PC-9 (cell line): ENCODE measurements around the gene TECTB.

Experiments
- EZH2 ChIP-seq: fragments of 200-600 bp; sonication (generic); IDR thresholded peaks from 2 replicates; pipeline ENCODE4 v1.8.0; 2017; ENCODE audit warnings: antibody characterized with exemption, low read depth
- TF ChIP-seq, protein P1 (sequence below): fragments of 200-600 bp; sonication (generic); conservative IDR thresholded peaks from 2 replicates; pipeline ENCODE4 v1.6.1; 2017; ENCODE audit warnings: mixed run types, antibody characterized with exemption, mild to moderate bottlenecking, moderate library complexity

DNA sequence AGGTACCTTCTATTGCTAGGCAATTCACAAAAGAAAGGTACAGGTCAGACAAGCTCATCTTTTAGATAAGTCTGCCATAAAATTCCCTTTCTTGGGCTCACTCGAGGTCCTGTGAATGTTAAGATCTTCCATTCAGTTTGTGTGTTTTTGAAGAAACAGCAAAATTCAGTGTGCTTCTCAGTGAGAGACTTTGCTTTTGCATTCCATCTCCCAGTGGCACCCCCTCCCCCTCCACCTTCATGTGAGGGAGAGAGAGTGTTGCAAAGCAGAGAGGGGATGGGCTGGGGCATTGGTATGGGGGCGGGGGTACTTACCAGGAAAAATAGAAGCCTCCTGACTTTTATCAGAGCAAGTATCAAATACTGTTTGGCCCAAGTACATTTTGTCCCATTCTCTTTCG lies 3.8 kb upstream of the TECTB start:
- TF ChIP-seq, protein P1, sequence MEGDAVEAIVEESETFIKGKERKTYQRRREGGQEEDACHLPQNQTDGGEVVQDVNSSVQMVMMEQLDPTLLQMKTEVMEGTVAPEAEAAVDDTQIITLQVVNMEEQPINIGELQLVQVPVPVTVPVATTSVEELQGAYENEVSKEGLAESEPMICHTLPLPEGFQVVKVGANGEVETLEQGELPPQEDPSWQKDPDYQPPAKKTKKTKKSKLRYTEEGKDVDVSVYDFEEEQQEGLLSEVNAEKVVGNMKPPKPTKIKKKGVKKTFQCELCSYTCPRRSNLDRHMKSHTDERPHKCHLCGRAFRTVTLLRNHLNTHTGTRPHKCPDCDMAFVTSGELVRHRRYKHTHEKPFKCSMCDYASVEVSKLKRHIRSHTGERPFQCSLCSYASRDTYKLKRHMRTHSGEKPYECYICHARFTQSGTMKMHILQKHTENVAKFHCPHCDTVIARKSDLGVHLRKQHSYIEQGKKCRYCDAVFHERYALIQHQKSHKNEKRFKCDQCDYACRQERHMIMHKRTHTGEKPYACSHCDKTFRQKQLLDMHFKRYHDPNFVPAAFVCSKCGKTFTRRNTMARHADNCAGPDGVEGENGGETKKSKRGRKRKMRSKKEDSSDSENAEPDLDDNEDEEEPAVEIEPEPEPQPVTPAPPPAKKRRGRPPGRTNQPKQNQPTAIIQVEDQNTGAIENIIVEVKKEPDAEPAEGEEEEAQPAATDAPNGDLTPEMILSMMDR: no peak
- TF ChIP-seq EZH2: no peak
